GM23248 (cell line): ENCODE results near the gene CCDC134. TPM values are rescaled to one million over a fixed set of nuclear protein-coding genes. Genes with fewer than 3 reads are reported as not detected.
A peak's percentile ranks its signal among the peaks of the same experiment; 100 is the strongest.

Source experiments
- DNase-seq: peaks from one replicate; pipeline ENCODE4 v3.0.0-alpha.2; 2015
- H2AFZ ChIP-seq: fragments of 200-600 bp; sonication (generic); 2 replicates; pipeline ENCODE4 v1.6.1; 2016; ENCODE audit warnings: antibody characterized with exemption
- H3F3A ChIP-seq: fragments of 200-600 bp; sonication (generic); 2 replicates; pipeline ENCODE4 v1.6.1; 2016; ENCODE audit warnings: mild to moderate bottlenecking, antibody characterized with exemption, mixed run types; ENCODE audit not compliant: insufficient read depth
- H3K27ac ChIP-seq: fragments of 200-600 bp; sonication (generic); 2 replicates; pipeline ENCODE4 v1.5.1; 2016; ENCODE audit warnings: mild to moderate bottlenecking
- H3K27me3 ChIP-seq: fragments of 200-600 bp; sonication (generic); replicated peaks from 2 replicates; pipeline ENCODE4 v1.6.1; 2016; ENCODE audit warnings: mild to moderate bottlenecking; ENCODE audit not compliant: insufficient read depth
- H3K36me3 ChIP-seq: fragments of 200-600 bp; sonication (generic); 2 replicates; pipeline ENCODE4 v1.6.1; 2016; ENCODE audit warnings: low read depth, mild to moderate bottlenecking
- H3K4me1 ChIP-seq: fragments of 200-600 bp; sonication (generic); 2 replicates; pipeline ENCODE4 v1.6.1; 2016; ENCODE audit warnings: mild to moderate bottlenecking; ENCODE audit not compliant: insufficient read depth
- H3K4me2 ChIP-seq: fragments of 200-600 bp; sonication (generic); one replicate; pipeline ENCODE4 v1.6.1; 2016; ENCODE audit warnings: mild to moderate bottlenecking; ENCODE audit not compliant: unreplicated experiment
- H3K4me3 ChIP-seq: fragments of 200-600 bp; sonication (generic); 2 replicates; pipeline ENCODE4 v1.5.1; 2016; ENCODE audit warnings: mild to moderate bottlenecking
- H3K79me2 ChIP-seq: fragments of 200-600 bp; sonication (generic); 2 replicates; pipeline ENCODE4 v1.6.1; 2016; ENCODE audit warnings: mild to moderate bottlenecking; ENCODE audit not compliant: insufficient read depth
- H3K9ac ChIP-seq: fragments of 200-600 bp; sonication (generic); 2 replicates; pipeline ENCODE4 v1.6.1; 2016; ENCODE audit warnings: mild to moderate bottlenecking
- H3K9me2 ChIP-seq: fragments of 200-600 bp; sonication (generic); 2 replicates; pipeline ENCODE4 v1.6.1; 2016; ENCODE audit warnings: mixed run types, mild to moderate bottlenecking, moderate library complexity; ENCODE audit not compliant: insufficient read depth
- H3K9me3 ChIP-seq: fragments of 200-600 bp; sonication (generic); one replicate; pipeline ENCODE4 v1.6.1; 2017; ENCODE audit warnings: low read depth
- H4K20me1 ChIP-seq: fragments of 200-600 bp; sonication (generic); 2 replicates; pipeline ENCODE4 v1.6.0; 2016; ENCODE audit not compliant: insufficient read depth
- EZH2 ChIP-seq: fragments of 200-600 bp; sonication (generic); IDR thresholded peaks from 2 replicates; pipeline ENCODE4 v1.6.1; 2018; ENCODE audit warnings: antibody characterized with exemption, mild to moderate bottlenecking; ENCODE audit not compliant: insufficient read depth, poor library complexity, severe bottlenecking
- EZH2phosphoT487 ChIP-seq: fragments of 200-600 bp; sonication (generic); IDR thresholded peaks from 2 replicates; pipeline ENCODE4 v1.6.1; 2018; ENCODE audit warnings: antibody characterized with exemption, moderate library complexity, mild to moderate bottlenecking, low read depth; ENCODE audit not compliant: insufficient read depth
- WGBS, 2 experiments: methylation state at CpG; one replicate each; pipeline ENCODE4 v1.1.6; 2015 to 2017; ENCODE audit warnings: low lambda C conversion rate in 2 of 2, low coverage in 1 of 2; ENCODE audit errors: missing lambda C conversion rate in 2 of 2; 5-methylcytosine and 5-hydroxymethylcytosine counted together
- in situ Hi-C: fragments of 300-500 bp; cut with MboI; formaldehyde crosslinking; loops from 2 replicates; pipeline ENCODE4 v1.15.0; 2020
- polyA plus RNA-seq: library from polyadenylated mRNA; unstranded; fragments of >200 nt; fragmentation: Nextera tagmentation; extraction: Ambion mirVana; gene quantifications from 2 replicates; pipeline ENCODE4 v1.2.1, GENCODE V29; 2016
- total RNA-seq: library from RNA; depleted of rRNA; stranded (reverse); fragments of >200 nt; shearing (Covaris generic); gene quantifications from 2 replicates; pipeline ENCODE4 v1.2.3, GENCODE V29; 2014; rRNA removed

The CCDC134 gene
- total RNA-seq: 3.9 and 4.0 TPM in 2 replicates
- polyA plus RNA-seq: 4.4 and 5.3 TPM in 2 replicates

GRCh38 chr22:41800348-41801146, at the start of gene CCDC134:
CCDC134 (plus strand) TSS chr22:41800679; CDS start chr22:41808891, 8,212 bp downstream.
- in situ Hi-C loops: no loop called here
- H3K79me2 ChIP-seq: peaks cover 13% of the 10 kb centered on the region
- H3K9ac ChIP-seq: peak within 1 kb of the TSS; percentile 84
- TF ChIP-seq EZH2phosphoT487: no peak
- TF ChIP-seq EZH2: no peak
- peak within 1 kb of the TSS; percentile 52 for H3K27ac ChIP-seq
- 0 out of 2 replicates have a peak, but pooled peaks cover 4% of the 10 kb centered on the region for H3K4me1 ChIP-seq
- peak within 1 kb of the TSS; percentile 99 for H2AFZ ChIP-seq
- no peaks in the 10 kb centered on the region for H3K9me2 ChIP-seq
- H3K4me3 ChIP-seq: peak within 1 kb of the TSS; percentile 87
- WGBS, 2 experiments: 1% methylated on average over 44 to 51 of the region's 52 CpGs
- peak; percentile 92 for DNase-seq
- no peaks in the 10 kb centered on the region for H3F3A ChIP-seq
- H4K20me1 ChIP-seq: no peaks in the 10 kb centered on the region
- no peaks in the 10 kb centered on the region for H3K9me3 ChIP-seq
- no peaks in the 10 kb centered on the region for H3K36me3 ChIP-seq
- peak within 1 kb of the TSS; percentile 94 for H3K4me2 ChIP-seq
- H3K27me3 ChIP-seq: no peaks in the 10 kb centered on the region

- H3K4me2 ChIP-seq: no peak overlapping the region
- no peaks in the 10 kb centered on the region for H3K9me3 ChIP-seq
- no peak overlapping the region for H3K9ac ChIP-seq
- no peaks in the 10 kb centered on the region for H3F3A ChIP-seq
- no peaks in the 10 kb centered on the region for H3K36me3 ChIP-seq
- no peaks in the 10 kb centered on the region for H3K9me2 ChIP-seq
- WGBS, 2 experiments: 70 to 78% methylated on average over 5 of the region's 5 CpGs
- H3K27ac ChIP-seq: no peak overlapping the region
- peak; percentile 18 for DNase-seq
- no peaks in the 10 kb centered on the region for H3K4me1 ChIP-seq
- no peaks in the 10 kb centered on the region for H4K20me1 ChIP-seq
- in situ Hi-C loops: no loop called here
- no peak overlapping the region for H2AFZ ChIP-seq
- peaks cover 5% of the 10 kb centered on the region; the same call in 1 of the 2 replicates for H3K27me3 ChIP-seq
- TF ChIP-seq EZH2 (no peak), EZH2phosphoT487 (no peak)
- H3K79me2 ChIP-seq: no peaks in the 10 kb centered on the region
- no peak overlapping the region for H3K4me3 ChIP-seq
Observed at GRCh38 chr22:41752011-41752970, 48.2 kb upstream of the CCDC134 start.

- in situ Hi-C loops: no loop called here
- no peak overlapping the region for H3K27ac ChIP-seq
- 35% methylated on average over 2 of the region's 2 CpGs for WGBS, 2 experiments
- no peaks in the 10 kb centered on the region for H3K4me1 ChIP-seq
- no peak overlapping the region for H3K4me3 ChIP-seq
- no peaks in the 10 kb centered on the region for H3F3A ChIP-seq
- H4K20me1 ChIP-seq: no peaks in the 10 kb centered on the region
- H3K9ac ChIP-seq: no peak overlapping the region
- DNase-seq: no peak
- no peaks in the 10 kb centered on the region for H3K9me3 ChIP-seq
- H3K36me3 ChIP-seq: no peaks in the 10 kb centered on the region
- no peak for TF ChIP-seq EZH2phosphoT487
- TF ChIP-seq EZH2: no peak
- H3K4me2 ChIP-seq: no peak overlapping the region
- H3K9me2 ChIP-seq: no peaks in the 10 kb centered on the region
- H3K79me2 ChIP-seq: no peaks in the 10 kb centered on the region
- H2AFZ ChIP-seq: no peak overlapping the region
- H3K27me3 ChIP-seq: peaks cover 5% of the 10 kb centered on the region; the same call in 1 of the 2 replicates
Observed at GRCh38 chr22:41753984-41754383, 46.5 kb upstream of the CCDC134 start.

GRCh38 chr22:41757502-41757901, 43.0 kb upstream of the CCDC134 start:
- no peak for TF ChIP-seq EZH2
- TF ChIP-seq EZH2phosphoT487: no peak
- Histone ChIP-seq H3K36me3 (no peaks in the 10 kb centered on the region), H4K20me1 (no peaks in the 10 kb centered on the region), H3F3A (no peaks in the 10 kb centered on the region), H2AFZ (no peak overlapping the region), H3K27me3 (no peaks in the 10 kb centered on the region), H3K27ac (no peak overlapping the region), H3K4me3 (no peak overlapping the region), H3K4me2 (no peak overlapping the region), H3K4me1 (no peaks in the 10 kb centered on the region), H3K9me3 (no peaks in the 10 kb centered on the region), H3K9ac (no peak overlapping the region), H3K9me2 (no peaks in the 10 kb centered on the region), H3K79me2 (no peaks in the 10 kb centered on the region)
- WGBS, 2 experiments: 95 to 100% methylated on average over 5 of the region's 5 CpGs
- in situ Hi-C loops: no loop called here
- DNase-seq: no peak
